K562 (cell line): Measurements from ENCODE around the gene GARRE1. TPM values are rescaled to one million over a fixed set of nuclear protein-coding genes. Genes with fewer than 3 reads are reported as not detected.

ENCODE experiments used
- ATAC-seq: fragments of 200-7000 bp; cut with Tn5 transposase; 3 replicates; pipeline ENCODE4 v1.9.1; 2020; ENCODE audit warnings: moderate library complexity
- BruUV-seq: library from RNA; stranded (reverse); fragments of 400-500 nt; replicated peaks from 2 replicates; lab custom pipeline; 2021; lab: Mats Ljungman, UMichigan
- CTCF ChIA-PET: fragments of 300-600 bp; formaldehyde crosslinking; extraction: SDS; loops from one replicate; lab custom pipeline; 2021; ENCODE audit warnings: low intra/inter-chr PET ratio; lab: Yijun Ruan, JAX
- POLR2A ChIA-PET: fragments of 300-600, 350-650 bp; sonication (Branson Sonifier 250); formaldehyde crosslinking; extraction: SDS; loops from one replicate; lab custom pipeline; 2021; ENCODE audit warnings: antibody characterized with exemption, inconsistent platforms; lab: Yijun Ruan, JAX
- DNase-seq, 4 experiments: peaks; one replicate each; pipeline versions ENCODE4 v3.0.0 to v3.0.0-alpha.2; 2011 to 2018; ENCODE audit warnings: low spot score in 3 of 4, mixed read lengths in 3 of 4; ENCODE audit errors: extremely low read depth in 1 of 4
- FAIRE-seq: peaks from 2 replicates; lab custom pipeline; 2011; peaks lifted over from hg19 to GRCh38; lab: Jason Lieb, UNC
- H2AFZ ChIP-seq: 2 replicates; pipeline ENCODE4 v1.6.0; 2011; ENCODE audit warnings: low read depth, low read length, control low read depth, inconsistent platforms
- H3K27ac ChIP-seq: fragments of 200-600 bp; 3 replicates; pipeline ENCODE4 v1.8.0; 2011; ENCODE audit warnings: low read depth, mild to moderate bottlenecking, control low read depth, inconsistent platforms, low read length, moderate library complexity, mixed read lengths; ENCODE audit errors: extremely low read depth
- H3K27me3 ChIP-seq, 2 experiments: fragments of 300-600 bp in 1 of 2; 2 replicates in 1 of 2; 3 replicates in 1 of 2; pipeline versions ENCODE4 v1.6.0 to v1.8.0; 2011; ENCODE audit warnings: inconsistent platforms in 2 of 2, low read length in 2 of 2, mild to moderate bottlenecking in 1 of 2, mixed read lengths in 1 of 2, moderate library complexity in 1 of 2; ENCODE audit not compliant: control insufficient read depth in 2 of 2, insufficient read depth in 2 of 2
- H3K36me3 ChIP-seq: fragments of 300-600 bp; 3 replicates; pipeline ENCODE4 v1.8.0; 2011; ENCODE audit warnings: mild to moderate bottlenecking, low read length, inconsistent platforms; ENCODE audit not compliant: control insufficient read depth, insufficient read depth
- H3K4me1 ChIP-seq, 2 experiments: fragments of 200-600 bp in 1 of 2; replicated peaks in 1 of 2; 2 replicates in 1 of 2; 3 replicates in 1 of 2; pipeline versions ENCODE4 v1.5.1 to v1.8.0; 2011; ENCODE audit warnings: inconsistent platforms in 2 of 2, low read length in 2 of 2, mild to moderate bottlenecking in 1 of 2, mixed read lengths in 1 of 2, moderate library complexity in 1 of 2; ENCODE audit not compliant: control insufficient read depth in 2 of 2, insufficient read depth in 2 of 2
- H3K4me2 ChIP-seq: 2 replicates; pipeline ENCODE4 v1.6.1; 2011; ENCODE audit warnings: low read length, control low read depth, inconsistent platforms, mixed read lengths; ENCODE audit not compliant: insufficient read depth
- H3K4me3 ChIP-seq: fragments of 200-600 bp; sonication (generic), shearing (Covaris generic); 2 replicates; pipeline ENCODE4 v1.5.1; 2016; ENCODE audit warnings: control low read depth, inconsistent platforms
- H3K79me2 ChIP-seq: fragments of 200-600 bp; 3 replicates; pipeline ENCODE4 v1.8.0; 2011; ENCODE audit warnings: low read length, inconsistent platforms; ENCODE audit not compliant: control insufficient read depth, insufficient read depth
- H3K9ac ChIP-seq, 2 experiments: 2 replicates each; pipeline versions ENCODE4 v1.6.0 to v1.6.1; 2011; ENCODE audit warnings: low read depth in 2 of 2, low read length in 2 of 2, control low read depth in 1 of 2, inconsistent platforms in 1 of 2, mild to moderate bottlenecking in 1 of 2, mixed read lengths in 1 of 2; ENCODE audit not compliant: insufficient read depth in 1 of 2
- H3K9me1 ChIP-seq: one replicate; pipeline ENCODE4 v1.6.0; 2011; ENCODE audit warnings: inconsistent platforms, mild to moderate bottlenecking, low read length, moderate library complexity; ENCODE audit not compliant: control insufficient read depth, insufficient read depth
- H3K9me3 ChIP-seq: replicated peaks from 2 replicates; pipeline ENCODE4 v1.5.1; 2011; ENCODE audit warnings: low read depth, low read length, inconsistent platforms; ENCODE audit not compliant: control insufficient read depth, insufficient read depth
- H4K20me1 ChIP-seq: replicated peaks from 2 replicates; pipeline ENCODE4 v1.6.1; 2011; ENCODE audit warnings: low read length, inconsistent platforms, mixed read lengths; ENCODE audit not compliant: control insufficient read depth, insufficient read depth
- ELF2 ChIP-seq: fragments of 250-450 bp; sonication (Bioruptor Pico); IDR thresholded peaks from 2 replicates; pipeline ENCODE4 v1.5.0; 2021; ENCODE audit warnings: mild to moderate bottlenecking
- HIVEP1 ChIP-seq: fragments of 250-450 bp; sonication (Bioruptor Pico); IDR thresholded peaks from 2 replicates; pipeline ENCODE4 v1.4.0; 2020; ENCODE audit warnings: mild to moderate bottlenecking
- SRF ChIP-seq, 2 experiments: fragments of 250-450, 450-650 bp in 1 of 2; sonication (Bioruptor Pico) in 1 of 2; sonication (generic) in 1 of 2; formaldehyde crosslinking; IDR thresholded peaks; 2 replicates each; pipeline versions ENCODE4 v1.5.0 to v1.5.1; 2020 to 2022; ENCODE audit warnings: mild to moderate bottlenecking in 1 of 2, missing genetic modification reagents in 1 of 2
- ZBED1 ChIP-seq: IDR thresholded peaks from 2 replicates; pipeline ENCODE4 v1.6.1; 2014
- ZNF174 ChIP-seq: fragments of 250-450 bp; sonication (Bioruptor Pico); IDR thresholded peaks from 2 replicates; pipeline ENCODE4 v1.4.0; 2020; ENCODE audit warnings: mild to moderate bottlenecking
- WGBS: fragments of 100-300 bp; shearing (Covaris generic); methylation state at CpG from one replicate; pipeline ENCODE4 v1.1.6; 2016; ENCODE audit warnings: low coverage, mixed read lengths; ENCODE audit not compliant: insufficient coverage; ENCODE audit errors: missing lambda C conversion rate; 5-methylcytosine and 5-hydroxymethylcytosine counted together
- in situ Hi-C: fragments of 300-500 bp; cut with MboI; formaldehyde crosslinking; loops from 4 replicates; pipeline ENCODE4 v1.15.0; 2018; ENCODE audit warnings: inconsistent platforms, mixed read lengths
- intact Hi-C: fragments of 100-400 bp; cut with micrococcal nuclease; formaldehyde crosslinking; loops from 2 replicates; pipeline ENCODE4 v1.14.2; 2022
- polyA plus RNA-seq, 8 experiments: library from polyadenylated mRNA; depleted of rRNA in 4 of 8; stranded (reverse) in 5 of 8; unstranded in 3 of 8; fragments of >200 nt; fragmentation: Nextera tagmentation in 2 of 8; fragmentation: Illumina TruSeq in 1 of 8; extraction: Ambion mirVana in 2 of 8; extraction: Trizol in 1 of 8; gene quantifications; 2 replicates each; pipeline versions ENCODE4 v1.2.1 to v1.2.3, GENCODE V29; 2011 to 2014; ENCODE audit warnings: inconsistent platforms in 1 of 8, missing spikeins in 1 of 8
- total RNA-seq, 7 experiments: library from RNA; depleted of rRNA in 6 of 7; stranded (reverse); fragments of >200 nt in 6 of 7; fragmentation: Illumina TruSeq in 2 of 7; extraction: Trizol in 2 of 7; gene quantifications; 2 replicates each; pipeline versions ENCODE4 v1.2.1 to v1.2.3, GENCODE V29; 2011 to 2021; ENCODE audit warnings: low replicate concordance in 1 of 7

GARRE1 gene
- total and polyA plus RNA-seq, 9 of the 15 experiments (the other 6 are each of a cell fraction or from before 2014, with no cell fraction given), result 1.6 to 12.8 (median 7.5) TPM

GRCh38 chr19:34269081-34269480, 14.7 kb downstream of the GARRE1 start:
- 65% methylated on average over 8 of the region's 8 CpGs for WGBS
- Histone ChIP-seq H3K9me3 (no peaks in the 10 kb centered on the region), H3K4me1 (peaks cover 0 to 14% of the 10 kb centered on the region in 2 experiments; a peak in 4 of 5 replicates), H4K20me1 (peaks cover 31% of the 10 kb centered on the region; the same call in 1 of the 2 replicates), H3K9me1 (no peaks in the 10 kb centered on the region), H3K27ac (no peak overlapping the region), H3K79me2 (peaks cover 23% of the 10 kb centered on the region), H3K27me3 (no peaks in the 10 kb centered on the region), H2AFZ (no peak overlapping the region), H3K4me3 (no peak overlapping the region), H3K36me3 (no peaks in the 10 kb centered on the region), H3K9ac (no peak overlapping the region), H3K4me2 (no peak overlapping the region)
- ChIA-PET CTCF (no interaction called here), POLR2A (interaction anchor here (0.9 to 1.6 kb wide), 3 partner anchors 10 to 26 kb away, joined by 4 read pairs; no protein-coding TSS in a partner anchor)
- FAIRE-seq (no peak), ATAC-seq (no peak), DNase-seq (no peak)
- intact Hi-C loops (no loop called here), in situ Hi-C loops (no loop called here)
- BruUV-seq, result no TSS peak
- TF ChIP-seq SRF (CRISPR knock-in tag; IDR thresholded peaks at IDR 0.05) (no peak), ZBED1 (no peak)

- WGBS, result 46% methylated on average over 2 of the region's 2 CpGs
- Histone ChIP-seq H3K4me3 (no peak overlapping the region), H3K27me3 (no peaks in the 10 kb centered on the region), H3K79me2 (peaks cover 24% of the 10 kb centered on the region), H3K9me1 (no peaks in the 10 kb centered on the region)
- FAIRE-seq, result no peak
- intact Hi-C loops, result no loop called here
- TF ChIP-seq HIVEP1 (CRISPR knock-in tag) (no peak), ZNF174 (CRISPR knock-in tag) (no peak), ELF2 (CRISPR knock-in tag) (no peak)
- TF ChIP-seq, all 486 proteins: peak for 0
- H3K9ac ChIP-seq, result no peak overlapping the region
- DNase-seq (no peak), ATAC-seq (peak; percentile 15; the same call in 1 of the 3 replicates)
- H2AFZ ChIP-seq, result no peak overlapping the region
- peaks cover 35% of the 10 kb centered on the region for H4K20me1 ChIP-seq
- BruUV-seq, result no TSS peak
- H3K4me1 ChIP-seq, result peaks cover 0 to 14% of the 10 kb centered on the region in 2 experiments; a peak in 4 of 5 replicates
- H3K4me2 ChIP-seq, result no peak overlapping the region
- ChIA-PET POLR2A (interaction anchor here (0.9 to 1.6 kb wide), 2 partner anchors 13 to 25 kb away, joined by 4 read pairs; no protein-coding TSS in a partner anchor), CTCF (no interaction called here)
- no peak overlapping the region for H3K27ac ChIP-seq
- no peaks in the 10 kb centered on the region for H3K36me3 ChIP-seq
- no peaks in the 10 kb centered on the region for H3K9me3 ChIP-seq
- in situ Hi-C loops, result no loop called here
These were observed 15.1 kb downstream of the GARRE1 start for GRCh38 chr19:34269489-34269888.
